ENCODE results near the gene GCNA. TPM values are rescaled to one million over a fixed set of nuclear protein-coding genes. Genes with fewer than 3 reads are reported as not detected.
A peak's percentile ranks its signal among the peaks of the same experiment; 100 is the strongest.

Gene GCNA
- total and polyA plus RNA-seq, 10 of the 15 experiments (the other 5 are each of a cell fraction or from before 2014, with no cell fraction given): 0.37 to 1.6 (median 0.90) TPM

- TF ChIP-seq NFYA (IDR thresholded peaks at IDR 0.05; ENCODE audit: borderline replicate concordance, low read depth, low read length): no peak
- TF ChIP-seq USF2 (IDR thresholded peaks at IDR 0.05; ENCODE audit: borderline replicate concordance, low read depth, low read length): no peak
- no peak for TF ChIP-seq RB1 (IDR thresholded peaks at IDR 0.05; ENCODE audit: borderline replicate concordance)
- no peak for TF ChIP-seq JUND (IDR thresholded peaks at IDR 0.05; ENCODE audit: low read depth, low read length)
- no peak for TF ChIP-seq ELK1 (IDR thresholded peaks at IDR 0.05; ENCODE audit: low read depth, low read length)
- no peak for TF ChIP-seq ZZZ3 (IDR thresholded peaks at IDR 0.05; ENCODE audit: control insufficient read depth, insufficient read length, low read depth)
- TF ChIP-seq EED (IDR thresholded peaks at IDR 0.05; ENCODE audit: low read depth): peak; percentile 55
- TF ChIP-seq SREBF1 (IDR thresholded peaks at IDR 0.05; ENCODE audit: low read length): no peak
- TF ChIP-seq ATF7 (IDR thresholded peaks at IDR 0.05; ENCODE audit: low read depth): peak; percentile 68
- TF ChIP-seq NBN (IDR thresholded peaks at IDR 0.05): no peak
- no peak for TF ChIP-seq POLR2AphosphoS2 (IDR thresholded peaks at IDR 0.05; ENCODE audit: low read depth, low read length)
- no peak for TF ChIP-seq ZNF217 (IDR thresholded peaks at IDR 0.05)
- peak; percentile 75 for TF ChIP-seq TCF12 (IDR thresholded peaks at IDR 0.05; ENCODE audit: low read depth, low read length)
- TF ChIP-seq IKZF2 (IDR thresholded peaks at IDR 0.05): peak; percentile 77 to 80; a peak in 3 of 4 replicates
- no peak for TF ChIP-seq BCL3 (IDR thresholded peaks at IDR 0.05; ENCODE audit: borderline replicate concordance, insufficient read depth, low read depth, low read length, poor library complexity, severe bottlenecking)
- TF ChIP-seq BMI1 (IDR thresholded peaks at IDR 0.05; ENCODE audit: borderline replicate concordance): no peak
- peak; percentile 93 for TF ChIP-seq MTA2 (IDR thresholded peaks at IDR 0.05; ENCODE audit: low read depth)
- no peak for TF ChIP-seq BRCA1 (IDR thresholded peaks at IDR 0.05; ENCODE audit: low read depth, low read length)
- no peak for TF ChIP-seq RELA (IDR thresholded peaks at IDR 0.05; ENCODE audit: borderline replicate concordance, partially characterized antibody)
- TF ChIP-seq MEF2A (IDR thresholded peaks at IDR 0.05; ENCODE audit: insufficient read depth, low read depth, low read length): no peak
- TF ChIP-seq E2F4 (IDR thresholded peaks at IDR 0.05; ENCODE audit: low read depth, low read length): no peak
- TF ChIP-seq ZBTB40 (IDR thresholded peaks at IDR 0.05; ENCODE audit: borderline replicate concordance): no peak
- TF ChIP-seq POU2F2 (IDR thresholded peaks at IDR 0.05; ENCODE audit: borderline replicate concordance, low read depth, low read length): peak; percentile 49; the same call in 1 of the 3 replicates
Observed at GRCh38 chrX:71619193-71619592, 41.0 kb downstream of the GCNA start (continued).
